T-helper 2 cell treated with Interferon-gamma antibody and Interleukin-4, amounts not matched to agents 100 ng/mL and 5 ng/mL, for 36 hours (primary cell): ENCODE results near the gene PMF1. TPM values are rescaled to one million over a fixed set of nuclear protein-coding genes. Genes with fewer than 3 reads are reported as not detected.
"Not testable (repeated sequence)": the region's sequence is repeated elsewhere in the genome, so short reads cannot be mapped to it uniquely, and the experiment has no call there.

Experiments used
- intact Hi-C: fragments of 100-400 bp; cut with micrococcal nuclease; formaldehyde crosslinking; loops from one replicate; pipeline ENCODE4 v1.15.1; 2023
- total RNA-seq: library from RNA; stranded (reverse); gene quantifications from 2 replicates; pipeline ENCODE4 v1.2.3, GENCODE V29; 2022

PMF1 gene
- total RNA-seq, 1 donor from 2014 or later, result 84.1 TPM

DNA sequence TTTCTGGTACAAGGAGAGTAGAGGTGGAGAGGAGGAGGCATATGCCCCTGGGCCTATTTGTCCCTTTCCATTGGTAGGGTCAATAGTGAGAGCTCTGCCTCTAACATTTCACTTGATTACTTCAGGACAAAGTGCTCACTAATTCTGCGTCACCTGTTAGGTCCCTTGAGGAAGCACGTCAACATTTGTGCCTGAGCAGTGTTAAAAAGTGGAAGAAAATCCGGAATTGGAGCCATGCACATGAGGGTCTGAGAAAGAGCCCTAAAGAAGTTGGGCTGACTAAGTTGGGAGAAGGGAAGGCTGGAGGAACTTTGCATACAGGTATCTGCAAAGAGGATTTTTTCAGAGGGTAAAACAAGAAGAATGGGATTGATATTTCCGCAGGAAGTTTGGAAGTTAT lies 17.0 kb upstream of the PMF1 start:
- intact Hi-C loops, result no loop called here

DNA sequence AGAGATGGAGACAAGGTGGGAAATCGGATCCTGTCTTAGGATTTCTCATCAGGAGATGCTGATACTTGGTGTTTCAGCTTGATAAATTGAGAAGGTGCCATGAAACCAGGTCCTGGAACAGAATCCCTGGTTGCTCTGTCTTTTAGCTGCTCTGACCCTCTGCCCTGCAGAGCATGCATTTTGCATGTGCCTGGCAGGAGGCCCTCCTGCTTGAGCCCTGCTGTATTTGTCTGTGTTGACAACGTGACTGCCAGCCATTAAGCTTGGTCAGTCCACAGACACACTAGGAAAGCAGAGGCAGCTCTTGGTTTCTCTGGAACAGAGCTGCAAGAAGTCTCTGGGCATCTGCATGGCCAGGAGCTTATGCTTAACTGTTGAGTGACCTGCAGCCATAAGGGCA lies 16.4 kb upstream of the PMF1 start:
- intact Hi-C loops, result no loop called here

DNA sequence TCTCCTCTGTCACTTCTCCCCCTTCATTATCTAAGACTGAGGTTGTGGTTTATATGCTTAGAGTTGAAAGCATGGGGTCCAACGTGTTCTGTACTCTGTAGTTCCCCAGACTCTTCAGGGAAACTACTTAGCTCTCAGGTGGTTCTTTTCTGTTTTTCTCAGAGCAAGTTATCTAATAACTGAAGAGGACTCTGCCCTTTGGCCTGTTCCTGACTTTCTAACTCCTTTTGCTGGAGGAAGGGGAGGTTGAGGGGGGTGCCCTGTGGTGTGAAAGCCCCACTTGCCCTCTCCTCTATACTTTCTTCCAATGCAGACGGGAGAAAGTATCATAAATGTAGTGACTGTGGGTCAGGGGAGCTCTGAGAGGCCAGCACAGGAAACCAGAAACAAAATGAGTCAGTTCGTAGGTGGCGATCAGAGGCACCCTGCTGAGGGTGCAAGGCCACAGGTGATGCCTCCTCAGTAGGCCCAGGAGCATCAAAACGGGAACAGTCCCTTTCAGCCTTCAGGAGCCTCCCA lies 13.9 kb upstream of the PMF1 start:
- intact Hi-C loops, result no loop called here

DNA sequence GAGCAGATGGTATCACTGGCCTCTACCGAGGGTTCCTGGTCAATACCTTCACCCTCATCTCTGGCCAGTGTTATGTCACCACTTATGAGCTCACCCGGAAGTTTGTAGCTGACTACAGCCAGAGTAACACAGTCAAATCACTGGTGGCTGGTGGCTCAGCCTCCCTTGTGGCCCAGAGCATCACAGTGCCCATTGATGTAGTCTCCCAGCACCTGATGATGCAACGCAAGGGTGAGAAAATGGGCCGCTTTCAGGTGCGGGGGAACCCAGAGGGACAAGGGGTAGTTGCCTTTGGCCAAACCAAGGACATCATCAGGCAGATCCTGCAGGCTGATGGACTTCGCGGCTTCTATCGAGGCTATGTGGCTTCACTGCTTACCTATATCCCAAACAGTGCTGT lies 12.8 kb upstream of the PMF1 start:
- intact Hi-C loops, result no loop called here

DNA sequence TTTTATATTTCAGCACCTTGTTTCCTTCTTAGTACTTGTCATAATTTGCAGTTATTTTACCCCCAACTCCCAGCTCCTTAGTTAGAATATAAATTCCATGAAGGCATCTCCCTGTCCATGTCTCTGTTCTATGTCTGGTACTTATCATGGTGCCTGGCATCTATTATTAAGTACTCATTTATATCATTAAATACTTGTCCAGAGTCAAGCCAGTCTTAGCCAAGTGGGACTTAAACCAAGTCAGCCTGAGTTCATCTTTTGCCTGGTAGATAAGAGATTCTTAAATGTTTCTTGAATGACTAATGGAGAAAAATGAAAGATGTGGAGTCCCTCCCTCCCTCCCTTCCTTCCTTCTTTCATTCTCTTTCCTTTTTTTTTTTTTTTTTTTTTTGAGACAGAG lies 9.5 kb upstream of the PMF1 start:
- intact Hi-C loops, result no loop called here

DNA sequence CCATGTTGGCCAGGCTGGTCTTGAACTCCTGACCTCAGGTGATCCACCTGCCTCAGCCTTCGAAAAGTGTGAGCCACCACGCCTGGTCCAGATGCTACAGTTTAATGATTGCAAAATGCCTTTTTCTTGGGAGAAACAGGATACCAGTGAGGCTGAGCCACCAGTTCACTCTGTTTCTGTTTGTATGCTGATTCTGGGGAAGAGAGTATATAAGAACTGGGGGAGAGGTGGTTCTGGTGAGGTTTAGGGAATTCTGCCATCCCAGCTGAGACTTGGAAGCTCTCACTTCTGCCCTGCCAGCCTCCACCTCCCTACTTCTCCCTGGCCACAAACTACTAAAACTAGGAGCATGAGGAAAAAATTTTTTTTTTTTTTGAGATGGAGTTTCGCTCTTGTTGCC lies 8.1 kb upstream of the PMF1 start:
- intact Hi-C loops, result no loop called here

DNA sequence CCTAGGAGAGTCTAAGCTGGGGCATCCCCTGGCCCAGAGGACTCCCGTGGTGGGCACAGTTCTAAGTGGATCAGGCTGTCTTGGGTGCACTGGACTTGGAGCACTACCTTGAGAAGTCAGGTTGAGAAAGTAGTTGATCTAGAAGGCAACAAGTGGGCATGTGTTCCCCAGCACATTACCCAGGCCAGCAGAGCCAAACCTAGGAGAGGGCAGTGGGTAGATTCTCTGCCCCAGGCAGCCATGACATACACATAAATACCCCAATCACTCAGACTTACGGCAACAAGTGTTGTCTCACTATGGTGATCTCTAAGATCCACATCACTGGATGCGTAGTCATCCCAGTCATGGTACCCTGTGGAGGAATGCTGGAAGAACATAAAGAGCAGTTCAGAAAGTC lies 1.6 kb upstream of the PMF1 start:
- intact Hi-C loops, result no loop called here

DNA sequence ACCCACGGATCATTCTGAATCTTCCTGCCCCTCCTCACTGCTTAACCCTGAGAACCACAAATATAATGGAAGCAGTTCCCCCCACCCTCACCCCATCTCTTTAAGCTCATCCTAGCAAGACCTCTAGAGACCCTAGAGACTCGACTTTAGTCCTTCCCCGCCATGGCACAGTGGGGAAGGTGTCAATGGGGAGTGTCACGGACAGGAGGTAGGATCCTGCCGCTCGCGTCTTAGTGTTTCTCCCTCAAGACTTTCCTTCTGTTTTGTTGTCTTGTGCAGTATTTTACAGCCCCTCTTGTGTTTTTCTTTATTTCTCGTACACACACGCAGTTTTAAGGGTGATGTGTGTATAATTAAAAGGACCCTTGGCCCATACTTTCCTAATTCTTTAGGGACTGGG lies 677 bp upstream of the PMF1 start:
- intact Hi-C loops, result loop anchor here (1.0 kb wide), 2 partner anchors 19 to 70 kb away; partner anchors contain the start of gene SMG5

DNA sequence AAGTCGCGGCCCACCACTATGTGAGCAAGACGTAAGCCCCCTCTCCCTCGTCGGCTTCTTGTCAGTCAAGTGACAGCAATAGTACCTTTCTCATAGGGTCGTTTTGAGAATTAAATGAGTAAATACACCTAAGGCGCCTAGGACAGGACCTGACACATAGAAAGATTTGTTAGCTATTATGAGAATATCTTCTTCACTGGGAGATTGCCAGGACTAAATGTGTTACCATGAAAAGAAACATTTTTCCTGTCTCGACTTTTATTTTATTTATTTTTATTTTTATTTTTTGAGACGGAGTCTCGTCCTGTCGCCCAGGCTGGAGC lies 798 bp downstream of the PMF1 start:
- intact Hi-C loops, result no loop called here

DNA sequence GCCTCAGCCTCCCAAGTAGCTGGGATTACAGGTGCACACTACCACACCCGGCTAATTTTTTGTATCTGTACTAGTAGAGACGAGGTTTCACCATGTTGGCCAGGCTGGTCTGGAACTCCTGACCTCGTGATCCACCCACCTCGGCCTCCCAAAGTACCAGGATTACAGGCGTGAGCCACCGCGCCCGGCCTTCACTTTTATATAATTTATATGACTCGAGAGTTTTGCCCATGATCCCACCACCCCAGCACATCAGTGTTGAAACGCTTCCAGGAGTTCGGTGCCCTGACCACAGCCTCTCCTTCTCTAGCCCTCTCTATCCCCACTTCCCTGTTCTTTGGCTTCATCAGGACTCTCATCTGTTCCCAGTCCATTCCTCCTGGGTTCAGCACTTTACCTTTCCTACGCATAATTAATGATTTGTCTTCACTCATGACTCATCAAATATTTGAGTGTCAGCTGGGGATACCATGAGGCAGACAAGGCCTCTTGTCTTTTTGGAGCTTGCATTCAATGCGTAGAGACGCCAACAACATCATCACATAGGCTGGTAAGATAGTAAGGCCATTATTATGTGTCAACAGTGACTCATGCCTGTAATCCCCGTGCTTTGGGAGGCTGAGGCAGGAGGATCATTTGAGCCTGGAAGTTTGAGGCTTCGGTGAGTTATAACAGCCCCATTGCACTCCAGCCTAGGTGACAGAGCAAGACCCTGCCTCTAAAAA lies 1.4 kb downstream of the PMF1 start:
- intact Hi-C loops, result no loop called here

DNA sequence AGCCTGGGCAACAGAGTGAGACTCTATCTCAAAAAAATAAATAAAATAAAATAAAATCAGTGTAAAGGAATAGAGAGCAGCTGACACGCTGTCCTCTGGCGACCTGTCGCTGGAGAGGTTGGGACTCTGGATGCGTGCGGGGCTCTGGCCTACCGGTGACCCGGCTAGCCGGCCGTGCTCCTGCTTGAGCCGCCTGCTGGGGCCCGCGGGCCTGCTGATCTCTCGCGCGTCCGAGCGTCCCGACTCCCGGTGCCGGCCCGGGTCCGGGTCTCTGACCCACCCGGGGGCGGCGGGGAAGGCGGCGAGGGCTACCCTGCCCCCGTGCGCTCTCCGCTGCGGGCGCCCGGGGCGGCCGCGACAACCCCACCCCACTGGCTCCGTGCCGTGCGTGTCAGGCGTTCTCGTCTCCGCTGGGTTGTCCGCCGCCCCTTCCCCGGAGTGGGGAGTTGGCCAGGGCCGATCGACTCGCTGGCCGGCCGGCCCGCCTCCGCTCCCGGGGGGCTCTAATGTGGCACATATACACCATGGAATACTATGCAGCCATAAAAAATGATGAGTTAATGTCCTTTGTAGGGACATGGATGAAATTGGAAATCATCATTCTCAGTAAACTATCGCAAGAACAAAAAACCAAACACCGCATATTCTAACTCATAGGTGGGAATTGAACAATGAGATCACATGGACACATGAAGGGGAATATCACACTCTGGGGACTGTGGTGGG lies 3.7 kb downstream of the PMF1 start:
- intact Hi-C loops, result not testable (repeated sequence)

DNA sequence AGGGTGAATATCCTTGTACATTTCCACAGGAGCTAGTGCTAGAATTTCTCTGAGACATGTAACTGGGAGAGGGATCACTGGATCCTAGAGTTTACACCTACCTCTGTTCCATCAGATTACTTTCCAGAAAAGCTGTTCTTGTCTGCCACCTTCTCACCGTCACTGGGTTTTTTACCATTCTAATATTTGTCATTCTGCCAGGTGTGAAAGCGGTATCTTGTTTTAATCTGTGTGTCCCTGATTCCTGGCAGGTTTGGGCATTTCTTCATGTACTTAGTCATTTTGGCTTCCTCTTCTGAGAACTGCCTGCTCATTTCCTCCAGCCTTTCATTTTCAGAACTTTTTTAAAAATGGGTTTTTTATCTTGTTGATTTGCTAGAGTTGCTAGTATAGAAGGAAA lies 5.1 kb downstream of the PMF1 start:
- intact Hi-C loops, result no loop called here

DNA sequence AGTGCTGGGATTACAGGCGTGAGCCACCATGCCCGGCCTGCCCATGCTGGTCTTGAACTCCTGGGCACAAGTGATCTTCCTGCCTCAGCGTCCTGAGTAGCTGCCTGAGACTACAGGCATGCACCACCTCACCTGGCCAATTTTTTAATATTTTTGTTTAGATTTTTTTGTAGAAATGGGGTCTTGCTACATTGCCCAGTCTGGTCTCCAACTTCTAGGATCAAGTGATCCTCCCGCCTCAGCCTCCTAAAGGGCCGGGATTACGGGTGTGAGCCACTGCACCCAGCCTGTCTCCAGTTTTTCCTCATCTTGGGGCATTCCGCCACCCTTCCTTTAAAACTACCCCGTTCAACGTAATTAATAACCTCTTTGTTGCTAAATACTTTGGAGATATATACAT lies 7.4 kb downstream of the PMF1 start:
- intact Hi-C loops, result no loop called here

DNA sequence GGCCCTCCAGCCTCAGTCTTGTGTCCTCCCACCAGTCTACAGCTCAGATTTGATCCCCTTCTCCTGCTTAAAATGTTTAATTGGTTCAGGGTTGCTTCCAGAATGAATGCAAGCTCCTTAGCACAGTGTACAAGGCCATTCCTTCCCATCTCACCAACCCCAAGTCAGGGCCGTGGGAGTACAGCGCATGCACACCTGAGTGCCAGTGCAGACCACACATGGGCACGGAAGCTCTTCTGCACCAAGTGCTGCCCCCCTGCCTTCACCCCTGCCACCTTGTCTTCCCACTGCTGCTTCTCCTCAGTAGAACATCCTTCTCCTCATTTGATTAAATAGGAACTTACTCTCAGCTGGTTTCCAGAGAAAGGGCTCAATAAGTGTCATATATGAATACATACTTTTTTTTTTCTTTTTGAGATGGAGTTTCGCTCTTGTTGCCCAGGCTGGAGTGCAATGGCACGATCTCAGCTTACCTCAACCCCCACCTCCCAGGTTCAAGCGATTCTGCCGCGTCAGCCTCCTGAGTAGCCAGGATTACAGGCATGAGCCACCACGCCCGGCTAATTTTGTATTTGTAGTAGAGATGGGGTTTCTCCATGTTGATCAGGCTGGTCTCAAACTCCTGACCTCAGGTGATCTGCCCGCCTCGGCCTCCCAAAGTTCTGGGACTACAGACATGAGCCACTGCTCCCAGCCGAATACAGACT lies 9.3 kb downstream of the PMF1 start:
- intact Hi-C loops, result no loop called here

DNA sequence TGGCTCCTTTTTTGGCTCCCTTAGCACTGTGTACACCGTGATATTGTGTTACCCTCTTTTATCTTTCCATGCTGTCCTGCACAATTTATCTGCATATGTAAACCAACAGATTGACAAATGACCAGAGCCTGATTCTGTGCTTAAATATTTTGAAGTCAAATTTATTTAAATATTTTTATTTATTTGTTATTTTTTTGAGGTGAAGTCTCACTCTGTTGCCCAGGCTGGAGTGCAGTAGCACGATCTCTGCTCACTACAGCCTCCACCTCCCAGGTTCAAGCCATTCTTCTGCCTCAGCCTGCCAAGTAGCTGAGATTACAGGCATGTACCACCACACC lies 12.8 kb downstream of the PMF1 start:
- intact Hi-C loops, result loop anchor here (1.0 to 5.0 kb wide), 4 partner anchors 33 to 135 kb away; partner anchors contain the start of gene SLC25A44

DNA sequence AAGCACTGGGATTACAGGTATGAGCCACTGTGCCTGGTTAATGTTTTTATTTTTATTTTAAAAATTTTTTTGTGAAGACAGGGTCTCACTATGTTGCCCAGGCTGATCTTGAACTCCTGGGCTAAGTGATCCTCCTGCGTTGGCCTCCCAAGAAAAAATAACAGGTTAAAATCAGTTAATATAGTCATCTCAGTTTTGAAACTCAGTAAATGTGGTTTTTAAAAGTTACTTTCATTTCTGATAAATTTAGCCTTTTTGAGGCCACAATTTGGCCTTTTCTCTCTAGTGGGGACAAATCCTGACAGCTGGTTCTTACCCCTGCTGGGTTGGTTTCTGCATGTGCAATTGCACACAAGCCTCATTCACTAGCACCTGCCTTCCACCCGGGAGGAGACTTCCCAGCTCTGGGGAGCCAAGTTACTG lies 13.3 kb downstream of the PMF1 start:
- intact Hi-C loops, result loop anchor here (5.0 kb wide), 1 partner anchor 34 kb away; the partner anchor contains the start of gene SLC25A44

DNA sequence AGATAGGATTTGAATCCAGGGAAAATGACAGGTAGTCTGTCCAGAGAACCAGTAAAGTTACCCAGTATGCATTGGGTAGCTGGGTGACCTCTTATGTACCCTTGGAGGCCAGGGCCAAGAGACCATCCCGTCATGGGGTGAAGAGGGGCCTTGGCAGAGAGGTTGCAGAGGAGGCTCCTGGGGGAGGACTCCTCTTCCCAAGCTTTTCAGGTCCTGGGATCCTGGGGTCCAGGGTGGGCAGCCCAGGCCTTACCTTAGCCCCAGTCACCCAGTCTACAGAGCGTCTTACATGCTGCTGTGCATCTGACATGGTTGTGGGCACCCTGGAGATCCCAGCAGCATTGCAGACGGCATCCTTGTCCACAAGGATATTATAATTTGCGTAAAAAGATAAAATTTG lies 14.0 kb downstream of the PMF1 start:
- intact Hi-C loops, result loop anchor here (5.0 kb wide), 1 partner anchor 34 kb away; the partner anchor contains the start of gene SLC25A44

DNA sequence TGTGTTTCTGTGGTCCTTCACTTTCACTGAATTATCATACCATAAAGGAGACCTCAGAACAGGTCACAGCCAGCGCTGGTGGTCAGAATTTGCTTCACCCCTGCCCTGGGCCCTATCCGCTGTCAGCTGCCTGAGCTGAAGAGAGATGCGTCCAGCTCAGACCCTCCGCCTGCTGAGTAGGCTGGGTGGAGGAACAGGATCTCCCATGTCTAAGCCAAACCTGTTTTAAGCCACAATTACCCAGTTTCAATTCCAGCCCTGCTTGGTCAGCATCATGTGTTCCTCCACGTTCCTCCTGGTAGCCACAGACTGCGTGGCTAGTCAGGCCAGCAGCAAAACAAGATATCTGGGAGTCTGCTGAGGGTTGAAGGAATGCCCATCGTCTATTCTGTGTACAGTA lies 15.7 kb downstream of the PMF1 start:
- intact Hi-C loops, result loop anchor here (5.0 kb wide), 1 partner anchor 36 kb away; the partner anchor contains the start of gene SLC25A44

DNA sequence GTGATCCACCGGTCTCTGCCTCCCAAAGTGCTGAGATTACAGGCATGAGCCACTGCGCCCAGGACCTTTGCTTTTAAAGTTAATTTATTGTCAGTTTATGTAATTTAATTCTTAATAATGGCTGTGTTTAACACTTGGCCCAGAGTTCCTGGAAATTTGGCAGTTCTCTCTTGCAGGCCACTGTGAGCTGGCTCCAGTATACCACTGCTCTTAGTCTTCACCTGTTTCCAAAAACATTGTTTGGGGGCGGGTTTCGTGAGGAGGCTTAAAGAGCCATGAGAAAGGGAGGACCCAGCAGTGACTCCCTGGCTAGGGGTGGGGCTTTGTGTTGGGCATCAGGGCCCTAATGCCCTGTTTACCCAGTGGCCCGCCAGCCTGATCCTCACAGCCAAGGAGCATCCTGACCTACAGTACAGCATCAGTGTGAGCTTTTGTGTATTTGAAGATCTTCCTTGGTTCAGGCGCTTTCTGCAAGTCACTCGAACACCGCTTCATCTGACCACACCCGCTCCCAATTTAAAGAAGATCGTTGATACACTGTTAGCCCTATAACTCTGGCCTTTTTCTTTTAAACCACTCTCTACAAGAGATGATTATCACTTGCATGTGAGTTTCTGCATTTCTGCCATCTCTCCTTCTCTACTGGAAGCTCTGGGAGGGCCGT lies 17.1 kb downstream of the PMF1 start:
- intact Hi-C loops, result loop anchor here (5.0 kb wide), 1 partner anchor 38 kb away; the partner anchor contains the start of gene SLC25A44

DNA sequence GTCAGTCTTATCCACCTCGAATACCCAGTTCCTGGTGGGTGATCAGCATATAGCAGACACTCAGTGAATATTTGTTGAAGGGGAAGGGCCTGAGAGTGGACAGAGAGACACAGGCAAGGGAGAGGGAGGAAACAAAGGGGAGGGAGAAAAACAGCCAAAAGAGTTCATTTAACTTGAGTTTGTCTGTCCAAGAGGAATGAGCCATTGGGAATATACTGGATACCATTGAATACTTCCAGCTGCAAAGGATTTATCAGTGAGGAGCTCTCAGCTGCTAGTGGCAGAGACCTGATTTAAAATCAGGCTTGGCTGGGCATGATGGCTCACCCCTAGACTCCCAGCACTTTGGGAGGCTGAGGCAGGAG lies 17.6 kb downstream of the PMF1 start:
- intact Hi-C loops, result no loop called here

DNA sequence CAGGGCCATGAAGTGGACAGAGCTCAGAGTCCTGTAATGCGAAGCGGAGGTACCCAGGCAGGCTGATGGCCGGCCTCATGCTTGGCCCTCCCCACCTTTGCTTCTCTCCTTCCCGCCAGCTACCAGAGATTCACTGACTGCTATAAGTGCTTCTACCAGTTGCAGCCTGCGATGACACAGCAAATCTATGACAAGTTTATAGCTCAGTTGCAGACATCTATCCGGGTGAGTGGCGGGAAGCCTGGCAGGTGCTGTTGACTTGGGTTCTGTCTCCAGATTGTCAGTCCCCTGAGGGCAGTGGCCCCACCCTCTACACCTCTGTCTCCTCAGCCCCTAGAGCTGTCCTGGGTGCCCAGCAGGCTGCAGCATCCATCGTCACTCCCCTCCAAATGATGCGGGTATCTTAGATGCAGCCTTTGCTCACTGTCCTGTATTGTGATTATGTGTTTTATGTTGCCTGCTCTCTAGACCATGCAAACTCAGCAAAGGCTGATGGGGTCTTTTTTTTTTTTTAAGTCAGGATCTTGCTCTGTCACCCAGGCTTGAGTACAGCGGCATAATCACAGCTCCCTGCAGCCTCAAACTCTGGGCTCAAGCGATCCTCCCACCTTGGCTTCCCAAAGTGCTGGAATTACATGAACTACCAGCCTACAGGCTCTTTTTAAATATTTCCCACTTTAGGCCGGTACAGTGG lies 19.5 kb downstream of the PMF1 start:
- intact Hi-C loops, result no loop called here
